MM.1S (cell line): ENCODE measurements around the gene COX6A1.

ENCODE experiments used
- DNase-seq: peaks from one replicate; pipeline ENCODE4 v3.0.0-alpha.2; 2015
- H2AFZ ChIP-seq: fragments of 300-600 bp; sonication (generic); 2 replicates; pipeline ENCODE4 v1.6.0; 2016; ENCODE audit warnings: antibody characterized with exemption, low read length
- H3F3A ChIP-seq: fragments of 300-600 bp; sonication (generic); 2 replicates; pipeline ENCODE4 v1.6.1; 2016; ENCODE audit warnings: mild to moderate bottlenecking, antibody characterized with exemption, low read length, moderate library complexity, mixed read lengths; ENCODE audit not compliant: insufficient read depth
- H3K27ac ChIP-seq: fragments of 300-600 bp; sonication (generic); 2 replicates; pipeline ENCODE4 v1.5.1; 2016; ENCODE audit warnings: mild to moderate bottlenecking, low read length
- H3K27me3 ChIP-seq: fragments of 300-600 bp; sonication (generic); replicated peaks from 2 replicates; pipeline ENCODE4 v1.6.0; 2016; ENCODE audit warnings: low read length; ENCODE audit not compliant: insufficient read depth
- H3K36me3 ChIP-seq: fragments of 300-600 bp; sonication (generic); replicated peaks from 2 replicates; pipeline ENCODE4 v1.6.1; 2016; ENCODE audit warnings: mild to moderate bottlenecking, low read length, mixed read lengths; ENCODE audit not compliant: insufficient read depth
- H3K4me1 ChIP-seq: fragments of 300-600 bp; sonication (generic); 2 replicates; pipeline ENCODE4 v1.6.1; 2016; ENCODE audit warnings: low read length, mixed read lengths
- H3K4me2 ChIP-seq: fragments of 300-600 bp; sonication (generic); 2 replicates; pipeline ENCODE4 v1.6.0; 2016; ENCODE audit warnings: low read depth, low read length
- H3K4me3 ChIP-seq: fragments of 300-600 bp; sonication (generic); 2 replicates; pipeline ENCODE4 v1.5.1; 2016; ENCODE audit warnings: low read length, mixed read lengths
- H3K79me2 ChIP-seq: fragments of 300-600 bp; sonication (generic); 2 replicates; pipeline ENCODE4 v1.6.1; 2016; ENCODE audit warnings: mixed run types, low read length, mixed read lengths
- H3K9ac ChIP-seq: fragments of 300-600 bp; sonication (generic); 2 replicates; pipeline ENCODE4 v1.6.1; 2016; ENCODE audit warnings: low read length, mixed read lengths
- H3K9me2 ChIP-seq: fragments of 300-600 bp; sonication (generic); replicated peaks from 2 replicates; pipeline ENCODE4 v1.6.1; 2016; ENCODE audit warnings: mild to moderate bottlenecking, low read length, mixed read lengths; ENCODE audit not compliant: insufficient read depth
- H3K9me3 ChIP-seq: fragments of 300-600 bp; sonication (generic); replicated peaks from 2 replicates; pipeline ENCODE4 v1.6.1; 2016; ENCODE audit warnings: mild to moderate bottlenecking, low read length, mixed read lengths; ENCODE audit not compliant: insufficient read depth
- H4K20me1 ChIP-seq: fragments of 300-600 bp; sonication (generic); 2 replicates; pipeline ENCODE4 v1.6.1; 2016; ENCODE audit warnings: mild to moderate bottlenecking, low read length, moderate library complexity, mixed read lengths; ENCODE audit not compliant: insufficient read depth
- CTCF ChIP-seq: fragments of 300-600 bp; sonication (generic); IDR thresholded peaks from 2 replicates; pipeline ENCODE4 v1.5.1; 2016; ENCODE audit warnings: antibody characterized with exemption, low read length, mixed read lengths
- EZH2 ChIP-seq: fragments of 300-600 bp; sonication (generic); optimal IDR thresholded peaks from 2 replicates; pipeline ENCODE3; 2017; ENCODE audit warnings: low read depth, mild to moderate bottlenecking, antibody characterized with exemption, low read length, mixed read lengths
- EZH2phosphoT487 ChIP-seq: fragments of 300-600 bp; sonication (generic); IDR thresholded peaks from 2 replicates; pipeline ENCODE4 v1.6.1; 2018; ENCODE audit warnings: antibody characterized with exemption, low read length

The COX6A1 gene

GRCh38 chr12:120489018-120489417 is 51.1 kb downstream of the COX6A1 start:
- Histone ChIP-seq H3K4me2 (no peak overlapping the region), H4K20me1 (no peaks in the 10 kb centered on the region), H3K9me3 (no peaks in the 10 kb centered on the region), H3K9me2 (no peaks in the 10 kb centered on the region), H3K27me3 (no peaks in the 10 kb centered on the region), H3K36me3 (no peaks in the 10 kb centered on the region), H2AFZ (no peak overlapping the region), H3F3A (no peaks in the 10 kb centered on the region), H3K27ac (no peak overlapping the region), H3K4me1 (no peaks in the 10 kb centered on the region), H3K4me3 (no peak overlapping the region), H3K9ac (no peak overlapping the region), H3K79me2 (no peaks in the 10 kb centered on the region)
- TF ChIP-seq EZH2 (no peak), EZH2phosphoT487 (no peak)
- DNase-seq: no peak

GRCh38 chr12:120490325-120490724 is 52.4 kb downstream of the COX6A1 start:
- H3K36me3 ChIP-seq: no peaks in the 10 kb centered on the region
- no peaks in the 10 kb centered on the region for H3F3A ChIP-seq
- H3K9me2 ChIP-seq: no peaks in the 10 kb centered on the region
- no peaks in the 10 kb centered on the region for H3K27me3 ChIP-seq
- H3K4me3 ChIP-seq: no peak overlapping the region
- no peak for TF ChIP-seq EZH2
- no peak for TF ChIP-seq EZH2phosphoT487
- TF ChIP-seq CTCF: no peak
- DNase-seq: no peak
- no peak overlapping the region for H2AFZ ChIP-seq
- no peaks in the 10 kb centered on the region for H3K9me3 ChIP-seq
- no peaks in the 10 kb centered on the region for H3K4me1 ChIP-seq
- no peak overlapping the region for H3K4me2 ChIP-seq
- no peaks in the 10 kb centered on the region for H4K20me1 ChIP-seq
- no peak overlapping the region for H3K27ac ChIP-seq
- peaks cover 6% of the 10 kb centered on the region; the same call in 1 of the 2 replicates for H3K79me2 ChIP-seq
- H3K9ac ChIP-seq: no peak overlapping the region
